GM21528 (cell line): ENCODE data around the gene CCNG2.

ENCODE experiments used
- ATAC-seq: cut with Tn5 transposase; IDR thresholded peaks from one replicate; pipeline ENCODE4 v1.9.1; 2021; ENCODE audit warnings: mild to moderate bottlenecking, moderate library complexity; ENCODE audit not compliant: unreplicated experiment, low FRiP score

CCNG2 gene

DNA sequence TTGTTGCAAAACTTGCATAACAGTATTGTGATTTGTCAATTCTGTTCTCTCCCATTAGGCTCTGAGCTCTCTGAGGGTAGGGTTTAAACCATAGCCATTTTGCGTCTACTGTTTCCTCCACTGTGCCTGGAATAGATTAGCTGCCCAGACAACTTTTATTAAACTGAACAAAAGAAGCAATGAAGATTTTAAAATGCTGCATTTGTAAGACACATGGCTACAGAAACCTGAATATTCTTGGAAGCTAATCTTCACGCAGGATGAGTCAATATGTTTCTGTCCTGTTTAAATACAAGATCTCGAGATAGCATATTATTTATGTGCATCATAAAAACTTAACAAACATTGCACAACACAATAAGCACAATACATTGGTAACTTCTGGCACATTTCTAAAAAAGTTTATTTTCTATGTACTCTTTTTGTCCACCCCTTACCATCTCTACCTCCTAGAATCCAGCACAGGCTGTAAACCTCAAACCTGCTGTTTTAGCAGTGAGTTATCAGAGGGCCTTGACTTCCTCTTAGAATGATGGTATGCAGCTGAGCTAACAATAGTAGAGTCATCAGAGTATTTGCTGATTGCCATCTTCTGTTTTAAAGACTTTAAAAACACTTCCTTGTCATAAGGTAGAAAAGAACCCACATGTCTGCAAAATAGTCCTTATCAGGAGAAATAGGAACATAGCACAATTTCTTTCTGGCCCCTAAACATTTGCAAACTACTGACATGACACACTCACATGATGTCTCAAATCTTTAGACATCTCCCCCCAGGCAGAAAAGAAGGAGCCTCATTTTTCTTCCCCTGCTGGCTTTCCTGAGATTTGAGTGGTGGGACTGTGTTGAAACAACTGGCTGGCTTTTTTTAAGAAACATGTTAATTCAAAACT, 10.6 kb upstream of the CCNG2 start:
- ATAC-seq: no peak

DNA sequence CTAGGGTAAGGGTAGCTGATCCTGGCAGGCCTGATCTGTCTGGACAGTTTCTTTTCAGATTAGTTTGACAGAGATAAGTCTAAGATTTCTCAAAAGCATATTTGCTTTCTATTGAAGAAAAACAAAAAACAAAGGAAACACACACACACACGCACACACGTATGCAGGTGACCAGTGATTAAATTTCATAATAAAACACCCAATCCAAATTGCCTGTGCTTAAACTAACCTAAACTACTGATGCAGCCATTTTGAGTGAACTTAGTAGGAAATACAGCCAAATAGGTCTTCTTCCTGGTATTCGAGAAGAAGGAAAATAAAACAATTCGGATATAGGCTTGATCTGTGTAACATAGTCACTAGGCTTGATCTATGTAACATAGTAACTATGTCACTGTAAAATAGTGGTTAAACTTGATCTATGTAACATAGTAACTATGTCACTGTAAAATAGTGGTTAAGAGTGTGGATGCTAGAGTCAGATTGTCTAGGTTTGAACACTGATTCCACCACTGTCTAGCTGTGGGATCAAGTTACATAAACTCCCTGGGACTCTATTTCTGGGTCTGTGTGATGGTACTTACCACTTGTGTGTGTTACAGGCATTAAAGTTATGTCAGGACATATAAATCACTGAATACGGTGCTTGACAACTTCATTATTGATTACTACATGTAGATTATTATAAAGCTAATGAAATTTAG, 9.8 kb upstream of the CCNG2 start:
- ATAC-seq: no peak

DNA sequence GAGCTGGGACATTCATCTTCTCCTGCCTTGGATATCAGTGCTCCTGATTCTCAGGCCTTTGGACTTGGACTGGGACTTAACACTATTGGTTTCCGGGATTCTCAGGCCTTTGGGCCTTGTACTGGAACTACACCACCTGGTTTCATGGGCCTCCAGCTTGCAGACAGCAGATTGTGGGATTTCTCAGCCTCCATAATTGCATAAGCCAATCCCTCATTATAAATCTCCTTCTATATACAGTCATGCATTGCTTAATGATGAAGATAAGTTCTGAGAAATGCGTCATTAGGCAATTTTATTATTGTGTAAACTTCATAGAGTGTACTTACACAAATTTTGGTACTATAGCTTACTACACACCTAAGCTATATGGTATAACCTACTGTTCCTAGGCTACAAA, 8.9 kb upstream of the CCNG2 start:
- no peak for ATAC-seq

DNA sequence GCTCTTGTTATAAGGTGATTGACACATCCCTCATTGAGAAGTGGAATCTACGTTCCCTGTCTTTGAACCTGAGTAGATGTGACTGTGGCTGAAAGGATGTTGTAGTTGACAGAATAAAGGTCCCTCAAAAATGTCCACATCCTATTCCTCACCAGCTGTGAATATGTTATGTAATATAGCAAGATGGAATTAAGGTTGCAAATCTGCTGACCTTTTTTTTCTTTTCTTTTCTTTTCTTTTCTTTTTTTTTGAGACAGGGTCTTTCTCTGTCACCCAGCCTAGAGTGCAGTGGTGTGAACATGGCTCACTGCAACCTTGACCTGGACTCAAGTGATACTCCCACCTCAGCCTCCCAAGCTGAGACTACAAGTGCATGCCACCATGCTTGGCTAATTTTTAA, 7.2 kb upstream of the CCNG2 start:
- no peak for ATAC-seq

DNA sequence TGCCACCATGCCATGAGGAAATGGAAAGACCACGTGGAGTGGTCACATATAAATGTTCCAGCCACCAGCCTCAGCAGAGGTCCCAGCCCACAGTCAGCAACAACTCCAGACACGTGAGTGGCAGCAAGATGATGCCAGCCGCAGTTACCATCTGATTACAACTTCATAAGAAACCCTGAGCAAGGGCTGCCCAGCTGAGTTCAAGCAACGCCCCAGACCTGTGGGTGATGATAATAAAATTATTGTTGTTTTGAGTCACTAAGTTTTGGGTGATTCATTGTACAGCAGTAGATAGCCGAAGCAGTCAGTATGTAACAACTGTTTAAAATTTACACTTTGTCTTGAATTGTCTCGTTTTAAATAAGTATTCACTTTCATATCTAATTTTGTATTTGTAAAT, 5.8 kb upstream of the CCNG2 start:
- ATAC-seq: no peak

DNA sequence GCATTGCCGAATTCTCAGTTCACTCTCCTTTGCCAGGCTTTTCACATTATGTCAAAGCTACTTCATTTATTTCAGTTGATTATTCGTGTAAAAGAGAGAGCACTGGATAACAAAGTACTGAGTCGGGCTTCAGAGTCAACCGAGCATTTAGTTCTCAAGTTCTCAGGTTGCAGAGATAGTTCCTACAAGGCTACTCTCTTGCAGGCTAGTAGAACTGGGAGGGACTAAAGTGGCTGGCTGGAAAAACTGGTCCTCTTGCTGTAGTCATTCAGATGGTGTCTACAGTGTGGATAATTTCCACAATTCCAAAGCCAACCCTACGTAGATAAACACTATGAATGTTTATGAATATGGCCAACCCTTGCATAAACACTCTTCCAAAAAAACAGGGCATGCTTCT, 4.6 kb upstream of the CCNG2 start:
- ATAC-seq: no peak

DNA sequence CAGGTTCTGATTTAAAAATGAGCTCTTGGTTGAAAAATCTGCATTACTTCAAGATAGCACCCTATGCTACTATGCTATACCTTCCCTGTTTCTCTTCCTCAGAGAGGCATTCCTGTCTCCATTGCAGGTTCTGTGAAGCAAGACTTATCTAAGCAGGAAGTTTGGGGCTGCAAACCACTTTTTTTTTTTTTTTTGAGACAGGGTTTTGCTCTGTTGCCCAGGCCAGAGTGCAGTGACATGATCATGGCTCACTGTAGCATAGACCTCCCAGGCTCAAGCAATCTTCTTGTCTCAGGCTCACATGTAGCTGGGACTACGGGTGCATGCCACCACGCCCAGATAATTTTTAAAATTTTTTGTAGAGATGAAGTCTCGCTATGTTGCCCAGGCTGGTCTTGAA, 4.0 kb upstream of the CCNG2 start:
- no peak for ATAC-seq

DNA sequence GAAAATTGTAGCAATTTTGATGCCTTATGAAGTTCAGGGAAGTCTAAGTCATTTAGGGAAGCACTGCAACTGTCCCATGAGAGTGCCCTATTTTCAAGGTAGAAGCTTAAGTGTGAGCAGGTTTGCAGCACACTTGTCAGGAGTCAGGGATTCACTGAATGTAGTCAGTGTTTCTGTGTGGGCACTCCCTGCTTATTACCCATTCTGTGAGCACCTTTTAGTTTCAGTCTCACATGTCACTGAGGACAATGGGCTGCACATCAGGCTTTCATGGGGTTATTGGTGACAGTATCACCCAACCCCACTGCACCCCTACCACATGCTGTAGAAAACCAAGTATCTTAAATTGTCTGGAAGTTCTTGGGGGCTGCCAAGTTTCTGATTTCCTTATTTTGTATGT, 2.9 kb upstream of the CCNG2 start:
- no peak for ATAC-seq

DNA sequence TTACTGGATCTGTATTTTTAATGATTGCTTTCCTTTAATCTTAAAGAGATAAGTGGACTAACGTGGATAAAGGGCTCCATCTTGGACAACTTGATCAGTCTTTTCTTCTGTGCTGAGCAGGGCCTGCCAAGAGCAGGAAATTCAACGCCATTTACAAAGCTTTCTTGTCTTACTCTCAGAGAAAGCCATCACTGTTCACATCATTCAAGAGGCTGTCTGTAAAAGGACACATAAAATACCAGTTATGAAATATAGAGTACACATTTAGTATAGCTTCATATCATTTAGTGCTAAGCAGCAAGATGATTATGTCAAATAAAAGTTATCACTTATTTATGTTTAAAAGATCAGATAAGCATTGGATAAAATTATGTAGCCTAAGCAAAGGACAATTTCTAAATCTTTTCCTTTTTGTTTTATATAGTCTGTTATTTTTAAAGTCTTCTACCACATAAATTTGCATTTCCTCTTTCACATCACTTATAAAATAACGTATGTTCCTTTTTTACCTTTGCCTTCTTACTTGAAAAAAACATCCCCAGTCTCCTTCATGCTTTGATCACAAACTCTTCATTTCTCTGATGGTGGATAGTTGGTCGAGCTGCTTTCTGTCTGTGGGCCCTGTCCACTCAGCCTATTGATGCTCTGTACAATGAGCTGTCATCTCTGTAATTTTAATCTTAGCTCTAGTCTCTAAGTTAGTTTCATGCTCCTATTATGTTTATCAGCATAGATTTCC, 2.1 kb upstream of the CCNG2 start:
- no peak for ATAC-seq

DNA sequence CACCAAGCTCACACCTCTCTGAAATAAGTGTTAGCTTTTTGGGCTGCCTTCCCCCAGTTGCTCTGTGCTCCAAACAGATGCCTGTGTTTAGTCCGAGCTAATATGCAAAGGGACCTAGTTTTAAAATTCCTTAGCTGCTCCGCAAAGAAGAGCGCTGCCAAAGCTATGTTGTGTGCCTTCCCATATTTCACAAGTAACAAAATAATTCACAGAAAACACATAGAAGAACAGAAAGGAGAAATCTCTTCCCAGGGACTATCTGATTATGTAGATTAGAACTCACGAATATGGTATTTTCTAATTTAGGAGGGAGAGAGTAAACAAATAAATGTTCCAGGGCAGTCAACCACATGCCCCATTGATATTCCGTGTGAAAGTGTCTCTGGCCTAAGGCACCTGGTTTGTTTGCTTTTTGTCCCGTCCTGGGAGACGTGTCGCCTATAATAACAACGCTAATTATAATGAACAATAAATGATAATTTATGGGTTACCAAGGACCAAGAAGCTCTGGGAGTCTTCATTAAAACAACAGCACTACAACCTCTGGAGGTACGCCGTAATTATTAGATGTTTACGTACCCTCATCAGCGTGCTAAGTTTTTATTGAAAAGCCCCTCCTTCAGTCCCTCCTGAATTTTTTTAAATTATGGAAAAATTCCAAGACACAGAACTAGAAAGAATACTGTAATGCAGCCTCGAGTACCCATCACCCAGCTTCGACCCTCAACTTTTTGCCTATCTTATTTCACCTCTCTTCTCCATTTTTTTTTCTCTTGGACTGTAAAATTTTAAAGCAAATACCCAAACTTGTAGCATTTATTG, 1.2 kb upstream of the CCNG2 start:
- ATAC-seq: no peak

DNA sequence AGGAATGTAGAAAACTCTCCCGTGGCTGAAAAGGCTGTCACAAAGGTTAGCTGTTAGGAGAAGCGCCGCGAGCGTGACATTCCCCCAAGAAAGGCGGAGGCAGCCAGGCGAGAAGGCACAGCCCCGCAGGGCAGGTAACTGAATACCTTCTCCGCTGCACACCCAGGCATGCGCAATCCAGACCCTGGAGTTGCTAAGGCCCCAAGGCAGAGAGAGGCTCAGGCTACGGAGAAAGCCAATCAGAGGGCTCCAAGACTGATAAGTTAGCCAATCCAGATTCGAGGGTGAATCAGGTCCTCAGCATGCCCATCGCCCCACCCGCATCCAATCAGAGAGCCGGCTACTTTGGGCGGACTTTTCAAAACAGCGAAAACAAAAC, 485 bp upstream of the CCNG2 start:
- peak; percentile 85 for ATAC-seq

DNA sequence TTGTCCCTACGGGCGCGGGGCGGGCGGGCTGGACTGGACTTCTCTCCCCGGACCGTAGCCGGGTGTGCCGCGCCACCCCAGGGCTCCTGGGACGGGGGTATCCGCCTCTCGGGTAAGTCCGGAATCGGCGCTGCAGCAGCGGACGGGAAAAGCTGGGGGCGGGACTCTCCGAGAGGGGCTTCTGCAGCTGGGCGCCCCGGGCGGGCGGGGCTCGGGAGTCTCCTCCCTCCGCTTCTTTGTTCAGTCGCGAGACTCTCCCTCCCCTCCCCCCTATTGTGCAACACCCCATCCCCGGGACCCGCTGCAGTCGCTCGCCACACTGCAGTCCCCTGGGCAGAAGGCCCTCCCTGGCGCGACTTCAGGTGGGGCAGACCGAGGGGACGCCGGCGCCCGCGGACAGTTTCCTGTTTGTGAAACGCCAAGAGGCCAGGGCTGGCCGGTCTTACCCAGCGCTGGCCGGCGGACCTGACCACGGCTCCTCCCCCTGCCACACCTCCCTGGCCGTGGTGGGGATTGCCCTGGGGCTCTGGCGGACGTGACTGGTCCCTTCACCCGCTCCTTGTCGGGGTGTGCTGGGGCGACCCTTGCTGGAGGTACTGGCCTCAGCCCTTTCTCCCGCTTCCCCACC, 966 bp downstream of the CCNG2 start:
- ATAC-seq: peak; percentile 49

DNA sequence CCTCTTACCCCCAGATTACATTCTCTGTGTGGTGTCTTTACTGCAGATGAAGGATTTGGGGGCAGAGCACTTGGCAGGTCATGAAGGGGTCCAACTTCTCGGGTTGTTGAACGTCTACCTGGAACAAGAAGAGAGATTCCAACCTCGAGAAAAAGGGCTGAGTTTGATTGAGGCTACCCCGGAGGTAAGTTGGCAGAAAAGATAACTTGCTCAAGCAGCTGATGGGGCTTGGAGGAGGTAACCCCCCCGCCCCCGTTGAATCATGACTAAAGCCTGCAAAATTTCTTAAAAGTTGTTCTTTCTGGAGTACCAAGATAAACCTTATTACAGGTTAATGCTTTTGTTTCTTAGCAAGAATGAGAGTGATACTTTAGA, 1.5 kb downstream of the CCNG2 start:
- no peak for ATAC-seq

DNA sequence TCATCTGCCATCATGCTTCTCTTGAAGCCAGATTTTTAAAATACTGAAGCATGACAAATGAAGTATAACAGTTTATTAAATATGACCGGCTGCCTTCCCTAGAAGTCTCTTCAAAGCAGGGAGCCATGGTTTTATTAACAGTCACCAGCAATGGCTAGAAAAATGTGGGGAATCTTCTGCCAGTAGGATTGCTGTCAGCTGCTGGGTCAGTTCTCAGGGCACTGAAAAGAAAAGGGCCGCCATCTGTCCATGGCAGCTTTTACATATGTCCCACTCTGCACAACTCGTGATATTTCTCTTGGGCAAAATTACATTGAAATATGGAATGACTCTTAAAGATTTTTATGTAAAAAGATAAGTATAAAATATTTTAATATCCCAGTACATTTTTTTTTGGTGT, 2.8 kb downstream of the CCNG2 start:
- ATAC-seq: no peak

DNA sequence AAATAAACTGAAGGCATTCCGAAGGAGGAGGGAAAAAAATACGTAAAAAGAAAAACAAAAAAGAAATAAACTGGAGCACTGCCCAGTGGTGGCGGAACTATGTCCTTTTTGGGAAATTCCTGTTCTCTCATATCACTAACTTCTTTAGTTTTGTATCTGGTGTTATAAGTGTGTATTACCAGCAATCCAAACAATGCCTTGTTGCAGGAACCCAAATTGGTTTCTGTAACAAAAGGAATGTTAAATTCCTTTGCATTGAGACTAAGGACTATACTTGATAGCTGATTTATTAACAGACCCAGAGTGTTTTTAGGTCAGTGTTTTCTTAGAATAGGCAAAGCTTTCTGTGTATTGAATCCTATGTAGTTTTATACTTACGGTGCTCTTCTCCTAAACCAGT, 6.6 kb downstream of the CCNG2 start:
- ATAC-seq: no peak

DNA sequence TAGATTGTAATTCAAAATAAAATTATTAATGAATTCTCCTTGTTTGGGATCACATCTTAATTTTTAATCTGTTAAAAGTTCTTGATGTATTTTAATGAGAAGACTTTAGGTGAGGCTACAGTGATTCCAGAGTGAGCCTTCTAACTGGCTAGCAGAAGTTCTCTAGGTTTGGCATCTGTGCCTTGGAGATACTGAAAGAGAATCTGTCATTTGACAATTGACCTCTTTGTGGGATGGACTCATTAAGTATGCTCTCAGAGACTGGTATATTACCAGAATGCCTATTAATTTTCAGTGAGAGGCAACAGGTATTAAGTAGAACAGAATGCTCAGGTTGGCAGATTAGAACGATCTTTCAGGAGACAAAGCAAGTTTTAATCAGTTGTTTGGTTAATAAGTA, 10.2 kb downstream of the CCNG2 start:
- ATAC-seq: no peak

DNA sequence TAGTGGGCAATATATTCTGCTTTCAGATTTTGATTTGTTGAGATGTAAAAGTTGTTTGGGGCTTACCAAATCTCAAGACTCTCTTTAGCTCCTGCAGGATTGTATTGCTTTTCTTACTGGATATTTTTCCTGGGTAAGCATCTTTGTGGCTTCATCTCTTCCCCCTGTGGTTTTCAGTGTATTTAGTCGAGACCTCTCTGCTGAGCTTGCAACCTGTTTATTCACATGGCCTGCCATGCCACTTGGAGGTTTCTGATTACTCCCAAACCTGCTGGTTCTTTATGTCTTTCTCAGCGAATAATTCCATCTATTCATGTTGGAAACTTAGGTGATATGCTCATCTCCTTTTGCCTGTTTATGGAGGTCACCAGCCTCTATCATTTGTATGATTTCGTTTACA, 10.9 kb downstream of the CCNG2 start:
- ATAC-seq: no peak

DNA sequence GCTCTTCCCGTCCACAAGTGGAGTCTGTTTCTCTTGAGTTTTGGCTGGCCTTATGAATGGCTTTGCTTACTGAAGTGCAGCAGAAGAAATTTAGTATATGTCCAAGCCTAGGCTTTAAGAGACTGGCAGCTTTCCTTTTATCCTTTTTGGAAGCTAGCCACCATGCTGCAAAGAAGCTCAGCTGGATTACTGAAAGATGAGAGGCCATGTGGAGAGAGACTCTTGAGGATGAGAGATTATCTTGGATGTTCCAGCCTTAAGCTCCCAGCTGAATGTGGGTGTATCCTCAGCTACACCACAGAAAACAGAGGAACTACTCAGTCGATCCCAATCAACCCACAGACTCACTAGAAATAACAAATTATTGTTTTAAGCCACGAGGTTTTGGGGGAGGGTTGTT, 12.5 kb downstream of the CCNG2 start:
- ATAC-seq: no peak

DNA sequence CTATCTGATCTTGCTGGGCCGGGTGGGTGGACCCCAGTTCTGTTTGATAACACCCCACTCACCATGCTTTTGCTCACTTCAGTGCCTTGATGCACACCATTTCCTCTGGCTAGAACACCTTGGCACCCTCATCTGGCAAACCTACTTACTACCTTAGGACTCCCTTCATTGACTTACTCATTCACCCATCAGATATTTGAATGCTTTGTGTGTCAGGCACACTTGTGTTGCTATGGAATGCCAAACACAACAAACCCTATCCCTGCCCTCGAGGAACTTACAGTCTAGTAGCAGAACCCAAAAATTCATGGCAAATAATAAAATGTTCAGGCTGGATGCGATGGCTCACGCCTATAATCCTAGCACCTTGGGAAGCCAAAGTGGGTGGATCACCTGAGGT, 13.9 kb downstream of the CCNG2 start:
- no peak for ATAC-seq

DNA sequence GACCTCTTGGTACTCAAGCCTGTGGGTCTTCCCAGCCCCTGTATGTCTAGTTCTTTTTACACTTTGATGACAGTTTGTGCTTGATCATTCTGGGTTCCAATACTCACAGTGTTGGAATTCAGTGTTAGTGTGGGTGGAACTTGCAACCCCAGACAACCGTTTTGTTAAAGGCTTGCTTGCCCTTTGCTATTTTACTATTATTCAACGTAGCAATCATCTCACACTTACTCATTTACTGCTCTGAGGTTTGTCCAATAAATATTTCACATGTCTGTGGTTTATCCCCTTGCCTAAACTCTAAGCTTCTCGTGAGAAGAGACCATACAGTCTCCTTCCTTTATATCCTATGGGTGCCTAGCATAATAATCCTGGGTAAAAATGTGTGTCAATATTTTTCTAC, 15.3 kb downstream of the CCNG2 start:
- ATAC-seq: no peak
